COLO668 (cell line): Measurements from ENCODE around the gene DPEP1.
A peak's percentile ranks its signal among the peaks of the same experiment; 100 is the strongest.
"Not testable (repeated sequence)": the region's sequence is repeated elsewhere in the genome, so short reads cannot be mapped to it uniquely, and the experiment has no call there.

ENCODE experiments used
- DNase-seq: peaks from one replicate; lab custom pipeline; 2025; ENCODE audit not compliant: unreplicated experiment; lab: John Stamatoyannopoulos, UW

Gene DPEP1

GRCh38 chr16:89613231-89613953, at the start of gene DPEP1:
TSS of gene DPEP1 (plus strand) at chr16:89613642. CDS start at chr16:89630411, 16,769 bp downstream.
- DNase-seq: peak; percentile 21

- no peak for DNase-seq
These were observed 48.8 kb upstream of the DPEP1 start for GRCh38 chr16:89564476-89565255.

GRCh38 chr16:89565256-89565505, 48.3 kb upstream of the DPEP1 start:
- no peak for DNase-seq

- peak; percentile 48 for DNase-seq
These were observed 47.7 kb upstream of the DPEP1 start for GRCh38 chr16:89565506-89566372.

- DNase-seq: no peak
These were observed 45.5 kb upstream of the DPEP1 start for GRCh38 chr16:89567656-89568594.

GRCh38 chr16:89569506-89570341, 43.7 kb upstream of the DPEP1 start:
- DNase-seq: no peak

GRCh38 chr16:89570342-89570923, 43.0 kb upstream of the DPEP1 start:
- DNase-seq: no peak

- not testable (repeated sequence) for DNase-seq
These were observed 42.4 kb upstream of the DPEP1 start for GRCh38 chr16:89570983-89571598.

- no peak for DNase-seq
These were observed 41.8 kb upstream of the DPEP1 start for GRCh38 chr16:89571636-89572035.

- peak; percentile 22 for DNase-seq
These were observed 41.4 kb upstream of the DPEP1 start for GRCh38 chr16:89572073-89572484.

GRCh38 chr16:89572485-89573205, 40.8 kb upstream of the DPEP1 start:
- no peak for DNase-seq

GRCh38 chr16:89573826-89574680, 39.4 kb upstream of the DPEP1 start:
- DNase-seq: no peak

GRCh38 chr16:89574681-89575246, 38.7 kb upstream of the DPEP1 start:
- peak; percentile 81 for DNase-seq

GRCh38 chr16:89575247-89576152, 37.9 kb upstream of the DPEP1 start, which contains the start of gene CPNE7:
TSS of gene CPNE7 (plus strand) at chr16:89575758. CDS start at chr16:89575898, 140 bp downstream.
- peak; percentile 33 for DNase-seq

GRCh38 chr16:89576153-89577054, 37.0 kb upstream of the DPEP1 start:
- DNase-seq: no peak
